ENCODE data around the gene HK1. TPM values are rescaled to one million over a fixed set of nuclear protein-coding genes. Genes with fewer than 3 reads are reported as not detected.
A peak's percentile ranks its signal among the peaks of the same experiment; 100 is the strongest.

Gene HK1
- total RNA-seq, 1 experiment from 2014 or later = 219 TPM

- DNase-seq (ENCODE audit: low spot score) = no peak
- ChIA-PET CTCF (interaction anchor here (0.6 to 1.8 kb wide), 4 partner anchors 10 to 870 kb away, joined by 3 to 7 read pairs (median 5); no protein-coding TSS in a partner anchor), POLR2A (no interaction called here)
- no peaks in the 10 kb centered on the region for H3K9me3 Mint-ChIP-seq
- peak overlapping the region; percentile 65; the same call in 1 of the 2 replicates for H3K27ac Mint-ChIP-seq
- peaks cover 88% of the 10 kb centered on the region for H3K36me3 Mint-ChIP-seq
- peak; percentile 41 for ATAC-seq
- no peak for TF ChIP-seq NFYB (CRISPR knock-in tag; conservative IDR thresholded peaks at IDR 0.05; ENCODE audit: low read depth)
- TF ChIP-seq E2F5 (CRISPR knock-in tag; IDR thresholded peaks at IDR 0.05) = no peak
- no peak for TF ChIP-seq EMX1 (CRISPR knock-in tag; IDR thresholded peaks at IDR 0.05)
- no peak for TF ChIP-seq NR1H2 (CRISPR knock-in tag; IDR thresholded peaks at IDR 0.05)
- TF ChIP-seq ESRRA (CRISPR knock-in tag; IDR thresholded peaks at IDR 0.05; ENCODE audit: borderline replicate concordance) = no peak
- no peak for TF ChIP-seq IRF2 (CRISPR knock-in tag; IDR thresholded peaks at IDR 0.05; ENCODE audit: borderline replicate concordance, low read depth)
- TF ChIP-seq, protein P1, sequence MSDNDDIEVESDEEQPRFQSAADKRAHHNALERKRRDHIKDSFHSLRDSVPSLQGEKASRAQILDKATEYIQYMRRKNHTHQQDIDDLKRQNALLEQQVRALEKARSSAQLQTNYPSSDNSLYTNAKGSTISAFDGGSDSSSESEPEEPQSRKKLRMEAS (CRISPR knock-in tag; IDR thresholded peaks at IDR 0.05) = no peak
- TF ChIP-seq ZNF396 (CRISPR knock-in tag; IDR thresholded peaks at IDR 0.05; ENCODE audit: borderline replicate concordance) = no peak
- TF ChIP-seq ZNF232 (CRISPR knock-in tag; IDR thresholded peaks at IDR 0.05) = no peak
- TF ChIP-seq RORB (CRISPR knock-in tag; IDR thresholded peaks at IDR 0.05) = no peak
- TF ChIP-seq ETV6 (CRISPR knock-in tag; IDR thresholded peaks at IDR 0.05) = no peak
- TF ChIP-seq TCF7 (CRISPR knock-in tag; IDR thresholded peaks at IDR 0.05; ENCODE audit: low read depth) = no peak
- TF ChIP-seq GRHL2 (CRISPR knock-in tag; IDR thresholded peaks at IDR 0.05; ENCODE audit: insufficient replicate concordance, severe bottlenecking) = no peak
- peaks cover 8% of the 10 kb centered on the region for H3K4me1 Mint-ChIP-seq
- H3K27me3 Mint-ChIP-seq (ENCODE audit: low read depth) = no peaks in the 10 kb centered on the region
- H3K4me3 Mint-ChIP-seq = no peak overlapping the region
Observed at GRCh38 chr10:69382382-69383117, 104.3 kb downstream of the HK1 start.

- TF ChIP-seq JAZF1 (CRISPR knock-in tag; IDR thresholded peaks at IDR 0.05) = no peak
- TF ChIP-seq, protein P2, sequence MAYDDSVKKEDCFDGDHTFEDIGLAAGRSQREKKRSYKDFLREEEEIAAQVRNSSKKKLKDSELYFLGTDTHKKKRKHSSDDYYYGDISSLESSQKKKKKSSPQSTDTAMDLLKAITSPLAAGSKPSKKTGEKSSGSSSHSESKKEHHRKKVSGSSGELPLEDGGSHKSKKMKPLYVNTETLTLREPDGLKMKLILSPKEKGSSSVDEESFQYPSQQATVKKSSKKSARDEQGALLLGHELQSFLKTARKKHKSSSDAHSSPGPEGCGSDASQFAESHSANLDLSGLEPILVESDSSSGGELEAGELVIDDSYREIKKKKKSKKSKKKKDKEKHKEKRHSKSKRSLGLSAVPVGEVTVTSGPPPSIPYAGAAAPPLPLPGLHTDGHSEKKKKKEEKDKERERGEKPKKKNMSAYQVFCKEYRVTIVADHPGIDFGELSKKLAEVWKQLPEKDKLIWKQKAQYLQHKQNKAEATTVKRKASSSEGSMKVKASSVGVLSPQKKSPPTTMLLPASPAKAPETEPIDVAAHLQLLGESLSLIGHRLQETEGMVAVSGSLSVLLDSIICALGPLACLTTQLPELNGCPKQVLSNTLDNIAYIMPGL (CRISPR knock-in tag; IDR thresholded peaks at IDR 0.05) = no peak
- TF ChIP-seq ZNF423 (CRISPR knock-in tag; IDR thresholded peaks at IDR 0.05) = no peak
- no peak for TF ChIP-seq ZNF138 (CRISPR knock-in tag; conservative IDR thresholded peaks at IDR 0.05)
- no peak for TF ChIP-seq GABPB1 (CRISPR knock-in tag; IDR thresholded peaks at IDR 0.05)
- no peak for TF ChIP-seq NR3C1 (CRISPR knock-in tag; conservative IDR thresholded peaks at IDR 0.05; ENCODE audit: low read depth)
- TF ChIP-seq, protein P3, sequence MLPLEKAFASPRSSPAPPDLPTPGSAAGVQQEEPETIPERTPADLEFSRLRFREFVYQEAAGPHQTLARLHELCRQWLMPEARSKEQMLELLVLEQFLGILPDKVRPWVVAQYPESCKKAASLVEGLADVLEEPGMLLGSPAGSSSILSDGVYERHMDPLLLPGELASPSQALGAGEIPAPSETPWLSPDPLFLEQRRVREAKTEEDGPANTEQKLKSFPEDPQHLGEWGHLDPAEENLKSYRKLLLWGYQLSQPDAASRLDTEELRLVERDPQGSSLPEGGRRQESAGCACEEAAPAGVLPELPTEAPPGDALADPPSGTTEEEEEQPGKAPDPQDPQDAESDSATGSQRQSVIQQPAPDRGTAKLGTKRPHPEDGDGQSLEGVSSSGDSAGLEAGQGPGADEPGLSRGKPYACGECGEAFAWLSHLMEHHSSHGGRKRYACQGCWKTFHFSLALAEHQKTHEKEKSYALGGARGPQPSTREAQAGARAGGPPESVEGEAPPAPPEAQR (CRISPR knock-in tag; IDR thresholded peaks at IDR 0.05) = no peak
- DNase-seq (ENCODE audit: low spot score) = no peak
- peaks cover 2% of the 10 kb centered on the region; the same call in 1 of the 2 replicates for H3K9me3 Mint-ChIP-seq
- H3K36me3 Mint-ChIP-seq = peaks cover 87% of the 10 kb centered on the region
- H3K27ac Mint-ChIP-seq = no peak overlapping the region; the same call in 1 of the 2 replicates
- no peak overlapping the region for H3K4me3 Mint-ChIP-seq
- ChIA-PET CTCF (interaction anchor here (1.8 kb wide), 2 partner anchors 9 to 24 kb away, joined by 7 read pairs; no protein-coding TSS in a partner anchor), POLR2A (no interaction called here)
- peaks cover 3% of the 10 kb centered on the region; the same call in 1 of the 2 replicates for H3K4me1 Mint-ChIP-seq
- ATAC-seq = peak; percentile 16; the same call in 1 of the 2 replicates
- no peaks in the 10 kb centered on the region for H3K27me3 Mint-ChIP-seq (ENCODE audit: low read depth)
Observed at GRCh38 chr10:69383558-69383957, 105.3 kb downstream of the HK1 start.
